ENCODE results near the gene MAGI2. TPM values are rescaled to one million over a fixed set of nuclear protein-coding genes. Genes with fewer than 3 reads are reported as not detected.

Gene MAGI2
- total RNA-seq, 2 experiments from 2014 or later: 0.03 to 0.17 TPM

DNA sequence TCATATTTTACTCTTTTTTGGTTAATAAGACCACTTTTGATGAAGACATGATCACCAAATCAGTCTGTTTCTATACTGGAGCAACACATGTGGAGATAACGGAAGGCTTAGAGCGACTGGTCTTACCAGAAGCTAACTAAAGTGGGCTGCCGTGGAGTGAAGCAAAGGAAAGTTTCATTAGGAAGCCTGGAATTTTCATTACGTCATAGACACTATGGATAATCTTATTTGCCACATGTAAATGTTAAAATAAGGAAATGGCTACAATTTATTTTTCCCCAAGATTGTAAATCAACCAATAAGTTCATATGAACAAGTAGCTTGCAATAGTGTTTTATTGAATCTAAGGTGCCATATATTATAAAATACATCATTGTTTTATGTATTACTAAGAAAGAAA, 1469.5 kb downstream of the MAGI2 start:
- no peaks in the 10 kb centered on the region for H3K4me1 ChIP-seq (ENCODE audit: insufficient read depth, low read length, poor library complexity, severe bottlenecking)
- no peaks in the 10 kb centered on the region for H3K9me3 ChIP-seq (ENCODE audit: low read length)
- CTCF ChIA-PET (ENCODE audit: unreplicated experiment): no interaction called here
- H3K36me3 ChIP-seq (ENCODE audit: insufficient read depth, low read length): no peaks in the 10 kb centered on the region
- intact Hi-C loops (cut with micrococcal nuclease; ENCODE audit: unreplicated experiment): no loop called here
- no peak for TF ChIP-seq EZH2phosphoT487 (IDR thresholded peaks at IDR 0.05; ENCODE audit: borderline replicate concordance, low read depth, low read length)
- TF ChIP-seq, protein P1, sequence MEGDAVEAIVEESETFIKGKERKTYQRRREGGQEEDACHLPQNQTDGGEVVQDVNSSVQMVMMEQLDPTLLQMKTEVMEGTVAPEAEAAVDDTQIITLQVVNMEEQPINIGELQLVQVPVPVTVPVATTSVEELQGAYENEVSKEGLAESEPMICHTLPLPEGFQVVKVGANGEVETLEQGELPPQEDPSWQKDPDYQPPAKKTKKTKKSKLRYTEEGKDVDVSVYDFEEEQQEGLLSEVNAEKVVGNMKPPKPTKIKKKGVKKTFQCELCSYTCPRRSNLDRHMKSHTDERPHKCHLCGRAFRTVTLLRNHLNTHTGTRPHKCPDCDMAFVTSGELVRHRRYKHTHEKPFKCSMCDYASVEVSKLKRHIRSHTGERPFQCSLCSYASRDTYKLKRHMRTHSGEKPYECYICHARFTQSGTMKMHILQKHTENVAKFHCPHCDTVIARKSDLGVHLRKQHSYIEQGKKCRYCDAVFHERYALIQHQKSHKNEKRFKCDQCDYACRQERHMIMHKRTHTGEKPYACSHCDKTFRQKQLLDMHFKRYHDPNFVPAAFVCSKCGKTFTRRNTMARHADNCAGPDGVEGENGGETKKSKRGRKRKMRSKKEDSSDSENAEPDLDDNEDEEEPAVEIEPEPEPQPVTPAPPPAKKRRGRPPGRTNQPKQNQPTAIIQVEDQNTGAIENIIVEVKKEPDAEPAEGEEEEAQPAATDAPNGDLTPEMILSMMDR (conservative IDR thresholded peaks at IDR 0.05; ENCODE audit: low read length): no peak
- H4K20me1 ChIP-seq (ENCODE audit: insufficient read depth, low read length): no peaks in the 10 kb centered on the region
- H3K79me2 ChIP-seq (ENCODE audit: insufficient read depth, low read depth, low read length): no peaks in the 10 kb centered on the region
- H3K4me3 ChIP-seq (ENCODE audit: low read depth, low read length, poor library complexity, severe bottlenecking): no peak overlapping the region
- no peak overlapping the region for H2AFZ ChIP-seq (ENCODE audit: low read length)
- H3K4me2 ChIP-seq (ENCODE audit: low read length): no peak overlapping the region
- no TSS peak for BruUV-seq (replicated peaks)
- POLR2A ChIA-PET: interaction anchor here (0.6 to 1.3 kb wide), 2 partner anchors 9 to 23 kb away, joined by 3 to 7 read pairs; no protein-coding TSS in a partner anchor
- no peak for DNase-seq (ENCODE audit: low spot score)
- no peak overlapping the region for H3K27ac ChIP-seq (ENCODE audit: low read depth, low read length, poor library complexity, severe bottlenecking)
- no peaks in the 10 kb centered on the region for H3K9me2 ChIP-seq (ENCODE audit: insufficient read depth, low read length)

DNA sequence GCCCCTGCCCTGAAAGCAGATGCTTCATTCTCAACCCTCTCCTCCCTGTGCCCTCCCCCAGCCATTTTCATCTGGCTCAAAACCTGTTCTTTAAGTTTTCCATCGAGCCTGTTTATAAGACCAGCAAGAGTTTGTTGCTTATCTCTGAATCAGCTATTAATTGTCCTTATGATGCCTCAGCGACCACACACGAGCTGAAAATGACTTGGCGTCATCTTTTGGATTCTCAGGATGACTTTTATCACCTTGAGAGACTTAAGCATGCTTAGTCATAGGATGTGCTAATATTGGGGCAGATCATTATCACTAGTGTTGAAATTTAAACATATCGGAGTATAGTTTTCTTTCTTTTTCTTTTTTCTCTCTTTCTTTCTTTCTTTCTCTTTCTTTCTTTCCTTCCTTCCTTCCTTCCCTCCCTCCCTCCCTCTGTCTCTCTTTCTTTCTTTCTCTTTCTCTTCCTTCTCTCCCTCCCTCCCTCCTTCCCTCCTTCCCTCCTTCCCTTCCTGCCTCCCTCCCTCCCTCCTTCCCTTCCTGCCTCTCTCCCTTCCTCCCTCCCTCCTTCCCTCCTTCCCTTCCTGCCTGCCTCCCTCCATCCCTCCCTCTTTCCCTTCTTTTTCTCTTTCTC, 1470.4 kb downstream of the MAGI2 start:
- CTCF ChIA-PET (ENCODE audit: unreplicated experiment): no interaction called here
- intact Hi-C loops (cut with micrococcal nuclease; ENCODE audit: unreplicated experiment): no loop called here
- Histone ChIP-seq H3K4me2 (ENCODE audit: low read length) (no peak overlapping the region), H2AFZ (ENCODE audit: low read length) (no peak overlapping the region), H3K27ac (ENCODE audit: low read depth, low read length, poor library complexity, severe bottlenecking) (no peak overlapping the region), H3K9me2 (ENCODE audit: insufficient read depth, low read length) (no peaks in the 10 kb centered on the region), H3K4me3 (ENCODE audit: low read depth, low read length, poor library complexity, severe bottlenecking) (no peak overlapping the region), H4K20me1 (ENCODE audit: insufficient read depth, low read length) (no peaks in the 10 kb centered on the region), H3K4me1 (ENCODE audit: insufficient read depth, low read length, poor library complexity, severe bottlenecking) (no peaks in the 10 kb centered on the region), H3K79me2 (ENCODE audit: insufficient read depth, low read depth, low read length) (no peaks in the 10 kb centered on the region), H3K9me3 (ENCODE audit: low read length) (no peaks in the 10 kb centered on the region), H3K36me3 (ENCODE audit: insufficient read depth, low read length) (no peaks in the 10 kb centered on the region)
- no TSS peak for BruUV-seq (replicated peaks)
- DNase-seq (ENCODE audit: low spot score): no peak
- TF ChIP-seq EZH2phosphoT487 (IDR thresholded peaks at IDR 0.05; ENCODE audit: borderline replicate concordance, low read depth, low read length): no peak
- TF ChIP-seq, protein P1 (conservative IDR thresholded peaks at IDR 0.05; ENCODE audit: low read length): no peak
- POLR2A ChIA-PET: interaction anchor here (1.3 kb wide), 1 partner anchor 10 kb away, joined by 7 read pairs; no protein-coding TSS in a partner anchor

DNA sequence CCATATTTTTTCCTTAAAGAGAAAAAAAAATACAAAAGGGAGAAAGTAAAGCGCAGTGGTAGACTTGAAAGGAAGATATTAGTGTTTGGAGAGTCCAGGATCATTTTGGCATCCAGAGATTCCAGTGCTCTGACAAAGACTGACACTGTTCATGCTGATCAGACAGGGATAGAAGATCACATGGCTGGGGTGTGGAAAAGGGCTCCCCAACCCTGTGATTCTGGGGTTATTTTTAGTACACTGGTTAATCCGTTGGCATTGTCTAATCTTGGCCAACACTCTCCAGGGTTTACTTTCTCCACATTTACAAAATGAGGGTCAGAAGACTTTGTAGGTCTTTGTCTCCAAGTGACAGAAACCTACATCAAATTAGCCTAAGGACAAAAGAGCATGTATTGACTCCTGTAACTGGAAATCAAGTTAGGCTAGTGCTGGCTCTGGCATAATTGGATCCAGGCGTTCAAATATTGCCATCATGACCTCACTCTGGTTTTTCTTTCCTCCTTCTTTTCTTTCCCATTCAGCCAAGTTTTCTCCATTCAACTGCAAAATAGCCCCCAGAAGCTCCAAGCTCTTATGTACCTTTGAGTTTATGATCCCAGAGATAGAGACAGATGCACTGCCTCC, 1473.3 kb downstream of the MAGI2 start:
- POLR2A ChIA-PET: no interaction called here
- H3K9me2 ChIP-seq (ENCODE audit: insufficient read depth, low read length): no peaks in the 10 kb centered on the region
- H3K79me2 ChIP-seq (ENCODE audit: insufficient read depth, low read depth, low read length): no peaks in the 10 kb centered on the region
- no TSS peak for BruUV-seq (replicated peaks)
- no peak for TF ChIP-seq EZH2phosphoT487 (IDR thresholded peaks at IDR 0.05; ENCODE audit: borderline replicate concordance, low read depth, low read length)
- TF ChIP-seq, protein P1 (conservative IDR thresholded peaks at IDR 0.05; ENCODE audit: low read length): no peak
- H3K4me1 ChIP-seq (ENCODE audit: insufficient read depth, low read length, poor library complexity, severe bottlenecking): peaks cover 10% of the 10 kb centered on the region
- intact Hi-C loops (cut with micrococcal nuclease; ENCODE audit: unreplicated experiment): no loop called here
- no peak overlapping the region for H3K27ac ChIP-seq (ENCODE audit: low read depth, low read length, poor library complexity, severe bottlenecking)
- H4K20me1 ChIP-seq (ENCODE audit: insufficient read depth, low read length): no peaks in the 10 kb centered on the region
- H3K9me3 ChIP-seq (ENCODE audit: low read length): no peaks in the 10 kb centered on the region
- H2AFZ ChIP-seq (ENCODE audit: low read length): no peak overlapping the region
- DNase-seq (ENCODE audit: low spot score): no peak
- H3K36me3 ChIP-seq (ENCODE audit: insufficient read depth, low read length): no peaks in the 10 kb centered on the region
- no peak overlapping the region for H3K4me3 ChIP-seq (ENCODE audit: low read depth, low read length, poor library complexity, severe bottlenecking)
- H3K4me2 ChIP-seq (ENCODE audit: low read length): no peak overlapping the region
- CTCF ChIA-PET (ENCODE audit: unreplicated experiment): no interaction called here
